Measurements from ENCODE around the gene ARHGEF10L.
A peak's percentile ranks its signal among the peaks of the same experiment; 100 is the strongest.

DNA sequence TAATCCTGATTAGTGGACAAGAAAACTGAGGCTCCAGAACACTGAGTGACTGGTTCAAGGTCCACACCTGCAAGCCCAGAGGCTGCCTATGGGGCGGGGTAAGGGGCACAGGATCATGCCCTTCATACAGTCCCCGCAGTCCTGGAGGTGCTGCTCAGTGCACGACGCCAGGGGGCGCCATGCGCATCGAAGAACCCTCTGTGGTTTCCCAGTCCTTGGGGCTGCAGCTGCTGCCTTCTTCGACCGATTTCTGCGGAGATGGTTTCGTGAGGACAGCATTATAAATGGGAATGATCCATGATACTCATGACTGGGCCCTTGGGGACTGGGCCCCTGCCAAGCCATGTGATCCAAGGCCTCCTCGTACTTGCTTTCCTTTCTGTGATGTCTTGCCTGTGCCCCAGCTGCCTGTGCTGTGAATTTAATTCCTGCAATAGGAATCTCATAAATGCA lies 37.1 kb upstream of the ARHGEF10L start:
- TF ChIP-seq EZH2 (IDR thresholded peaks at IDR 0.05; ENCODE audit: borderline replicate concordance, low read depth, low read length, severe bottlenecking) = no peak
- TF ChIP-seq, protein P1, sequence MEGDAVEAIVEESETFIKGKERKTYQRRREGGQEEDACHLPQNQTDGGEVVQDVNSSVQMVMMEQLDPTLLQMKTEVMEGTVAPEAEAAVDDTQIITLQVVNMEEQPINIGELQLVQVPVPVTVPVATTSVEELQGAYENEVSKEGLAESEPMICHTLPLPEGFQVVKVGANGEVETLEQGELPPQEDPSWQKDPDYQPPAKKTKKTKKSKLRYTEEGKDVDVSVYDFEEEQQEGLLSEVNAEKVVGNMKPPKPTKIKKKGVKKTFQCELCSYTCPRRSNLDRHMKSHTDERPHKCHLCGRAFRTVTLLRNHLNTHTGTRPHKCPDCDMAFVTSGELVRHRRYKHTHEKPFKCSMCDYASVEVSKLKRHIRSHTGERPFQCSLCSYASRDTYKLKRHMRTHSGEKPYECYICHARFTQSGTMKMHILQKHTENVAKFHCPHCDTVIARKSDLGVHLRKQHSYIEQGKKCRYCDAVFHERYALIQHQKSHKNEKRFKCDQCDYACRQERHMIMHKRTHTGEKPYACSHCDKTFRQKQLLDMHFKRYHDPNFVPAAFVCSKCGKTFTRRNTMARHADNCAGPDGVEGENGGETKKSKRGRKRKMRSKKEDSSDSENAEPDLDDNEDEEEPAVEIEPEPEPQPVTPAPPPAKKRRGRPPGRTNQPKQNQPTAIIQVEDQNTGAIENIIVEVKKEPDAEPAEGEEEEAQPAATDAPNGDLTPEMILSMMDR (IDR thresholded peaks at IDR 0.05; ENCODE audit: borderline replicate concordance, extremely low read depth, low read length, poor library complexity, severe bottlenecking) = peak; percentile 82
